ENCODE measurements around the gene IFT122. TPM values are rescaled to one million over a fixed set of nuclear protein-coding genes. Genes with fewer than 3 reads are reported as not detected.
A peak's percentile ranks its signal among the peaks of the same experiment; 100 is the strongest.
"Not testable (repeated sequence)": the region's sequence is repeated elsewhere in the genome, so short reads cannot be mapped to it uniquely, and the experiment has no call there.

The IFT122 gene
- total RNA-seq, 1 donor from 2014 or later: 42.3 TPM

DNA sequence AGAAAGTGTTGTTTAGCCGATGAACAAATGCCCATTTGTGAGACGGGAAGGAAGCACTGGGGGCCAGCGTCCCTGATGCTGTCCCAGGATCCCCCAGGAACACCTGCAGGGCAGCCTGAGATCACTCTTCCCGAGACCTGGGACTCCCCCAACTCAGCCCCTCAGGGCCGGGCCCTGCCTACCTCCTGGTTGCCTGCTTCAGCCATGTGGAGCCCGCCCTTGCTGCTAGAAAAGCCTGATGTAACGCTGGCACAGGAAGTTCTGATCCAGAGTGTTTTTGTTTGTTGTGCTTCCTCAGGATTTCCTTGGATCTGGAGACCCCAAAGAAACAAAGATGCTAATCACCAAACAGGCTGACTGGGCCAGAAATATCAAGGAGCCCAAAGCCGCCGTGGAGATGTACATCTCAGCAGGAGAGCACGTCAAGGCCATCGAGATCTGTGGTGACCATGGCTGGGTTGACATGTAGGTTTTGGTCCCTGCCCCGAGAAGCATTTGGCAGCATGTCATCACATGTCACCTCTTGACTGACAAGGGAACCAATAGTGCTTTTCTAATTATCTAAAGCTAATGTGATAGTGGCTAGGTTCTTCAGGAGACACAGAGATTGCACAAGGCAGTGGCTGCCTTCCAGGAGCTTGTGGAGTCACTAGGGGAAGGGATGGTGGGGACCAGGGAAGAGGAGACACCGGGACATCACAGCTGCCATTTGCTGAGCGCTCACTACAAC, 59.7 kb downstream of the IFT122 start:
- not testable (repeated sequence) for H3K4me3 ChIP-seq (ENCODE audit: low read length in 3 of 3); H3K9me3 ChIP-seq (ENCODE audit: control insufficient read depth in 3 of 3, low read length in 3 of 3); H3K27me3 ChIP-seq (ENCODE audit: control insufficient read depth in 3 of 3, insufficient read depth in 3 of 3, low read length in 3 of 3); H3K9ac ChIP-seq (ENCODE audit: low read depth in 1 of 3, low read length in 3 of 3)
- Histone ChIP-seq H3K36me3 (ENCODE audit: control insufficient read depth in 3 of 3, insufficient read depth in 3 of 3, low read length in 3 of 3) (peaks cover 0 to 20% (median 5%) of the 10 kb centered on the region in 3 donors), H3K27ac (ENCODE audit: low read depth, low read length) (peak overlapping the region; percentile 13), H3K4me1 (ENCODE audit: control insufficient read depth in 3 of 3, insufficient read depth in 3 of 3, low read length in 3 of 3) (peaks cover 27 to 42% (median 33%) of the 10 kb centered on the region in 3 donors)

DNA sequence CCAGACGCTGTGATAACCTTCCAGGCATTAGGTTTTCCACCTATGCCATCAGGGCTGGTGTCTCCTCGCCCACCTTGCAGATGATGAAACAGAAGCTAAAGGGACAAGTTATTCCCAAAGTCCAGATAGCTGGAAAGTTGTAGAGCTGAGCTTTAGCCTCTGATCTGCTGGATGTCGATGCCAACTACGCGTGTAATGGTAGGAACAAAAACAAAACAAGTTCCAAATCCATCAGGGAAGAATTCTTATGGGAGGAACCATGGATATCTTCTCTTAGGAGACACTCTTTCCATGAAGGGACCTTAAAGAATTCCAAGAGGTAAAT, 60.3 kb downstream of the IFT122 start:
- H3K9ac ChIP-seq (ENCODE audit: low read depth in 1 of 3, low read length in 3 of 3): no peak overlapping the region
- H3K36me3 ChIP-seq (ENCODE audit: control insufficient read depth in 3 of 3, insufficient read depth in 3 of 3, low read length in 3 of 3): peaks cover 0 to 20% (median 5%) of the 10 kb centered on the region in 3 donors
- no peaks in the 10 kb centered on the region for H3K27me3 ChIP-seq (ENCODE audit: control insufficient read depth in 3 of 3, insufficient read depth in 3 of 3, low read length in 3 of 3)
- no peak overlapping the region for H3K4me3 ChIP-seq (ENCODE audit: low read length in 3 of 3)
- H3K4me1 ChIP-seq (ENCODE audit: control insufficient read depth in 3 of 3, insufficient read depth in 3 of 3, low read length in 3 of 3): peaks cover 32 to 47% (median 39%) of the 10 kb centered on the region in 3 donors
- H3K9me3 ChIP-seq (ENCODE audit: control insufficient read depth in 3 of 3, low read length in 3 of 3): no peaks in the 10 kb centered on the region
- H3K27ac ChIP-seq (ENCODE audit: low read depth, low read length): peak overlapping the region; percentile 13

DNA sequence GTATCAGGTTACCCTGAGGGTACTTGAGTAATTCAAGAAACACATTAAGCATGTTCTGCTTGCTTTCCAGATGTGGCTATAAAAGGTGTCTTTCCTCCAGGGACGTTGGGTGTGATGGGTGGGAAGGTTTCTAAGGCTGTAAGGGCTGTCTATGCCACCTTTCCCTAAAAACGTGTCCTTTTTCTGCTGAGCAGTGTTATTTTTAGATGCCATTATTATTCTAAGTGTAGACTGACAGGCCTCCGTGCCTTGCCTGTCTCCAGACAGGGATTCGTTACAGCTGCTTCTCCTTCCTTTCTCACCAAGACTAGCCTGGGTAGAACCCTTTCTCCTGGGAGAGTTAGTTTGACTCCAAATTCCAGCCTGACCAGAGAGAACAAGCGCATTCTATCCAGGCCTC, 61.6 kb downstream of the IFT122 start:
- no peaks in the 10 kb centered on the region for H3K9me3 ChIP-seq (ENCODE audit: control insufficient read depth in 3 of 3, low read length in 3 of 3)
- no peak overlapping the region for H3K27ac ChIP-seq (ENCODE audit: low read depth, low read length)
- H3K9ac ChIP-seq (ENCODE audit: low read depth in 1 of 3, low read length in 3 of 3): no peak overlapping the region
- H3K4me3 ChIP-seq (ENCODE audit: low read length in 3 of 3): no peak overlapping the region
- H3K27me3 ChIP-seq (ENCODE audit: control insufficient read depth in 3 of 3, insufficient read depth in 3 of 3, low read length in 3 of 3): no peaks in the 10 kb centered on the region
- peaks cover 0 to 20% (median 5%) of the 10 kb centered on the region in 3 donors for H3K36me3 ChIP-seq (ENCODE audit: control insufficient read depth in 3 of 3, insufficient read depth in 3 of 3, low read length in 3 of 3)
- peaks cover 44 to 57% (median 52%) of the 10 kb centered on the region in 3 donors for H3K4me1 ChIP-seq (ENCODE audit: control insufficient read depth in 3 of 3, insufficient read depth in 3 of 3, low read length in 3 of 3)

DNA sequence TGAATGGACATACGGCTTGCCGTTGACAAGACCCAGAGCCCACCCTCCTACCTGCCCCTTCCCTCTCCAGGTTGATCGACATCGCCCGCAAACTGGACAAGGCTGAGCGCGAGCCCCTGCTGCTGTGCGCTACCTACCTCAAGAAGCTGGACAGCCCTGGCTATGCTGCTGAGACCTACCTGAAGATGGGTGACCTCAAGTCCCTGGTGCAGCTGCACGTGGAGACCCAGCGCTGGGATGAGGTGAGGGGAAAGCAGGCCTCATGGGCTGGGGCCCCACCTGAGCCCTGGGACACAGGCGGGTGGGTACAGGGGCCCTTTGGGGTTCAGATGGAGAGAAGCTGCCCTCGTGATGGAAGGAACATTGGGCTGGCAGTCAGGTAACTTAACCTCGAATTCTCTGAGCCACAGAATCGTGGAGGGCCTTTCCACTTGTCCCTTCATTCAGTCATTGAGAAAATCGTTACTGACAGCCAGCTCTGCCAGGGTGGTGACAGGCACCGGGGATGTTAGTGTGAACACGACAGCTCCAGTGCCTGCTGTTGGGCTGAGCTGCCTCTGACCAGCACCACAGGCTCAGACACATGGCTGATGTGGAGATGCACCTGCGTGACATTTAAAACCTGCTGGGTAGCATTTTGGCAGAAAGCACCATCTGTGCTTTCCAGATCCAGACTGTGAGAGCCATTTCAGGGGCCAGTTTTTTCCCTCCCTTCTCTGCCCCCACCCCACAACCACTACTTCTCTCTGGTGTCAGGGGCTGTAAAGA, 62.8 kb downstream of the IFT122 start:
- no peaks in the 10 kb centered on the region for H3K27me3 ChIP-seq (ENCODE audit: control insufficient read depth in 3 of 3, insufficient read depth in 3 of 3, low read length in 3 of 3)
- peaks cover 55 to 67% (median 64%) of the 10 kb centered on the region in 3 donors for H3K4me1 ChIP-seq (ENCODE audit: control insufficient read depth in 3 of 3, insufficient read depth in 3 of 3, low read length in 3 of 3)
- H3K9me3 ChIP-seq (ENCODE audit: control insufficient read depth in 3 of 3, low read length in 3 of 3): no peaks in the 10 kb centered on the region
- peaks cover 0 to 20% (median 5%) of the 10 kb centered on the region in 3 donors for H3K36me3 ChIP-seq (ENCODE audit: control insufficient read depth in 3 of 3, insufficient read depth in 3 of 3, low read length in 3 of 3)
- no peak overlapping the region for H3K4me3 ChIP-seq (ENCODE audit: low read length in 3 of 3)
- H3K27ac ChIP-seq (ENCODE audit: low read depth, low read length): peak overlapping the region; percentile 8
- H3K9ac ChIP-seq (ENCODE audit: low read depth in 1 of 3, low read length in 3 of 3): peak overlapping the region in 1 of 3 donors; percentile 9

DNA sequence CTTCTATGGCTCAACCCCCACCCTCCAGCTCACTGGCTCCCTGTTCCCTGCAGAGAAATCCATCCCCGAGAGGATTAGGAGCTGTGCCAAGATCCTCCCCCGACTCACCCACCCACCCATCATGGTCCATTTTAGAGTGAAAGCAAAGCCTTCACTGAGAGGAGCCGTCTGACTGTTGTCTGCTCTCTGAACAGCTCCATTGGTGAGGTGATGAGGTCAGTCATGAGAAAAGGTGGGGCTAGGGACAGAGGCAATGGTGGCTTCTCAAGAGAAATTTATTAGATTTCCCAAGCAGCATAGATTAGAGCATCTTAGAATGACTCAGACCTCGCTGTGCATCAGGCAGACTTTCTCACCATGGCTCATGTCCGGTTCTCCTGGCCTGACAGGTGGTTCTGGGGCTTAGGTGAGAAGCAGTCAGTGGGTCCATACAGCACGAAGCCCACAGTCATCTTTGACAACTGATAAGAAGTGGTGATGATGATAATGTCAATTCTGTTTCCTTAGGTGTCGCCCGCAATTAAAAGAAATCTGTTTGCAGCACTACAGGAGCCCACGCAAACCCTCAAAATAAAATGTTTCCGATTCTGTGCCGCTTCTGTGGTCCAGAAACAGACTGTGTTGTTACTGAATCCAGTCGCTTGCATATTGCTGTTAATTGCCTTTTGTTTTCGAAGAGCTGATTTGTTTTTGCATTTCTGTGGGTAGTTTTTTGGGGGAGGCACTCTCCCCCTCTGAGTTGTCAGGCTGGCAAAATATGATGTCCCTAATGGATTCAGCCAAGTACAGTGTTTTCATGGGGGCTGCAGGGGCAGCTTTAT, 63.7 kb downstream of the IFT122 start:
- no peaks in the 10 kb centered on the region for H3K9me3 ChIP-seq (ENCODE audit: control insufficient read depth in 3 of 3, low read length in 3 of 3)
- H3K9ac ChIP-seq (ENCODE audit: low read depth in 1 of 3, low read length in 3 of 3): no peak overlapping the region
- H3K27me3 ChIP-seq (ENCODE audit: control insufficient read depth in 3 of 3, insufficient read depth in 3 of 3, low read length in 3 of 3): no peaks in the 10 kb centered on the region
- peaks cover 0 to 20% (median 5%) of the 10 kb centered on the region in 3 donors for H3K36me3 ChIP-seq (ENCODE audit: control insufficient read depth in 3 of 3, insufficient read depth in 3 of 3, low read length in 3 of 3)
- no peak overlapping the region for H3K4me3 ChIP-seq (ENCODE audit: low read length in 3 of 3)
- peaks cover 57 to 67% (median 65%) of the 10 kb centered on the region in 3 donors for H3K4me1 ChIP-seq (ENCODE audit: control insufficient read depth in 3 of 3, insufficient read depth in 3 of 3, low read length in 3 of 3)
- peak overlapping the region; percentile 64 for H3K27ac ChIP-seq (ENCODE audit: low read depth, low read length)

DNA sequence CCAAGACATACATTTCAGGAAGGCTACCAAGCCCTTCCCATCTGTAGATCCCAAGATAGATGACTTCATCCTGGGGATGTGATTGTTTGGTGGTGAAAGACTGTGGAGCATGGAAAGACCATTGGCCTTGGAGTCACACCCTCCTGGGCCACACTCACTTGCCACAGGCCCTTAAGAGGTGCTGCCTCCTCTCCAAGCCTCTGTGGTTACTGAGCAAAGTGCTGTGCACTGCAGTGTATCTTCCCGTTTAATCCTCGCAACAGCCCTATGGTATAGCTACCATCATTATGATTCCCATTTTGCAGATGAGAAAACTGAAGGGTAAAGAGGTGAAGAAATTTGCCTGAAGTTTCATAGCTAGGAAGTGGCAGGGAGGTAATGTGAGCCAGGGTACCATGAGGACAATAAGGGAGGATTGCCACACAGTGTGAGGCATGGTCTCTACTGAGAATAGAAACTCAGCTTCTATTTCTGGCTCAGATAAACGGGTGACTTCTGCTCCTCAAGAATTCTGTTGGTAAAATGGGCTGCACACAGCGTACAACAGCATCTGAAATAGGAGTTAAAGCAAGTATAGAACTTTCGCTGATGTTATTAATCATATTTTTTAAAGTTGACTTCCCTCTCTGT, 64.6 kb downstream of the IFT122 start:
- H3K27me3 ChIP-seq (ENCODE audit: control insufficient read depth in 3 of 3, insufficient read depth in 3 of 3, low read length in 3 of 3): no peaks in the 10 kb centered on the region
- H3K36me3 ChIP-seq (ENCODE audit: control insufficient read depth in 3 of 3, insufficient read depth in 3 of 3, low read length in 3 of 3): peaks cover 0 to 20% (median 5%) of the 10 kb centered on the region in 3 donors
- H3K27ac ChIP-seq (ENCODE audit: low read depth, low read length): peak overlapping the region; percentile 64
- no peak overlapping the region for H3K4me3 ChIP-seq (ENCODE audit: low read length in 3 of 3)
- no peaks in the 10 kb centered on the region for H3K9me3 ChIP-seq (ENCODE audit: control insufficient read depth in 3 of 3, low read length in 3 of 3)
- peaks cover 57 to 64% (median 60%) of the 10 kb centered on the region in 3 donors for H3K4me1 ChIP-seq (ENCODE audit: control insufficient read depth in 3 of 3, insufficient read depth in 3 of 3, low read length in 3 of 3)
- H3K9ac ChIP-seq (ENCODE audit: low read depth in 1 of 3, low read length in 3 of 3): no peak overlapping the region

DNA sequence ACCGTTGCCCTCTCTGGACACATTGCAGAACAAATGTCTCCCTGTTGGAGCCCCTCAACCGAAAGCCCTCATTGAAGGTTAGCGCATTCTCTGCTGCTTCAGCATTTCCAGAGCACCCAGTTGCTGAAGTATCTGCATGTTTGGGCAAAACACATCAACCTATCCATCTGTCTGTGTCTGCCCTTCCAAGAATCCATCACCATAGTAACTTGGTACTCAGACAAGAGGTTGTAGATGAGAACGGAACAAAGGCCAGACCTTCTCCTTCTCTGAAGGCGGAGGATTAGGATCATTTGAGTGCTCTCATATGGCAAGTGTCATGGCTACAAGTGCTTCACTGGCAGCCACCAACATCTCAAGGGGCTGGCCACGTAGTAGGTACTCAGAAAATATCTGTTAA, 65.3 kb downstream of the IFT122 start:
- peaks cover 60 to 61% (median 61%) of the 10 kb centered on the region in 3 donors for H3K4me1 ChIP-seq (ENCODE audit: control insufficient read depth in 3 of 3, insufficient read depth in 3 of 3, low read length in 3 of 3)
- H3K27ac ChIP-seq (ENCODE audit: low read depth, low read length): peak overlapping the region; percentile 64

DNA sequence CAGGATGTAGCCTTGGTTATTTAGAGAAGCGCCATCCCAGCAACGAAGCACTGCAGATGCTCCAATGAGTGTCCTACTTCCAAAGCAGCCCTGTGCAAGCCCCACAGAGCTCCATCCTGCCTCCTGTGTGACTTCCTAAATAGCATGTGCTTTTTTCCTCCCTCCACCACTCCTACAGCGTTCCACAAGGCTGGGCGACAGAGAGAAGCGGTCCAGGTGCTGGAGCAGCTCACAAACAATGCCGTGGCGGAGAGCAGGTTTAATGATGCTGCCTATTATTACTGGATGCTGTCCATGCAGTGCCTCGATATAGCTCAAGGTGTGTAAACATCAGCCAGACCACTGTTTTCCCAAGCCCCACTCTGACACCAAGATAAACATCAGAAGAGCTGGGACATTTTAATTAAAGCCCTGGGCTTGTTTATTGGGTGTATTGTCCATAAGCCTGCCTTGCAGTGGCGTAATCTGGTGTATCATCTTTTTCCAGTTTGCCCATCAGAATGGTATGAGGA, 66.3 kb downstream of the IFT122 start:
- peaks cover 0 to 12% (median 2%) of the 10 kb centered on the region in 3 donors for H3K36me3 ChIP-seq (ENCODE audit: control insufficient read depth in 3 of 3, insufficient read depth in 3 of 3, low read length in 3 of 3)
- H3K27ac ChIP-seq (ENCODE audit: low read depth, low read length): no peak overlapping the region
- H3K27me3 ChIP-seq (ENCODE audit: control insufficient read depth in 3 of 3, insufficient read depth in 3 of 3, low read length in 3 of 3): no peaks in the 10 kb centered on the region
- H3K4me3 ChIP-seq (ENCODE audit: low read length in 3 of 3): no peak overlapping the region
- H3K4me1 ChIP-seq (ENCODE audit: control insufficient read depth in 3 of 3, insufficient read depth in 3 of 3, low read length in 3 of 3): peaks cover 54 to 61% (median 60%) of the 10 kb centered on the region in 3 donors
- no peak overlapping the region for H3K9ac ChIP-seq (ENCODE audit: low read depth in 1 of 3, low read length in 3 of 3)
- H3K9me3 ChIP-seq (ENCODE audit: control insufficient read depth in 3 of 3, low read length in 3 of 3): no peaks in the 10 kb centered on the region

More for the DNA sequence above, 65.3 kb downstream of the IFT122 start:
- no peak overlapping the region for H3K4me3 ChIP-seq (ENCODE audit: low read length in 3 of 3)
- H3K27me3 ChIP-seq (ENCODE audit: control insufficient read depth in 3 of 3, insufficient read depth in 3 of 3, low read length in 3 of 3): no peaks in the 10 kb centered on the region
- H3K9me3 ChIP-seq (ENCODE audit: control insufficient read depth in 3 of 3, low read length in 3 of 3): no peaks in the 10 kb centered on the region
- H3K9ac ChIP-seq (ENCODE audit: low read depth in 1 of 3, low read length in 3 of 3): no peak overlapping the region
- peaks cover 0 to 16% (median 2%) of the 10 kb centered on the region in 3 donors for H3K36me3 ChIP-seq (ENCODE audit: control insufficient read depth in 3 of 3, insufficient read depth in 3 of 3, low read length in 3 of 3)

DNA sequence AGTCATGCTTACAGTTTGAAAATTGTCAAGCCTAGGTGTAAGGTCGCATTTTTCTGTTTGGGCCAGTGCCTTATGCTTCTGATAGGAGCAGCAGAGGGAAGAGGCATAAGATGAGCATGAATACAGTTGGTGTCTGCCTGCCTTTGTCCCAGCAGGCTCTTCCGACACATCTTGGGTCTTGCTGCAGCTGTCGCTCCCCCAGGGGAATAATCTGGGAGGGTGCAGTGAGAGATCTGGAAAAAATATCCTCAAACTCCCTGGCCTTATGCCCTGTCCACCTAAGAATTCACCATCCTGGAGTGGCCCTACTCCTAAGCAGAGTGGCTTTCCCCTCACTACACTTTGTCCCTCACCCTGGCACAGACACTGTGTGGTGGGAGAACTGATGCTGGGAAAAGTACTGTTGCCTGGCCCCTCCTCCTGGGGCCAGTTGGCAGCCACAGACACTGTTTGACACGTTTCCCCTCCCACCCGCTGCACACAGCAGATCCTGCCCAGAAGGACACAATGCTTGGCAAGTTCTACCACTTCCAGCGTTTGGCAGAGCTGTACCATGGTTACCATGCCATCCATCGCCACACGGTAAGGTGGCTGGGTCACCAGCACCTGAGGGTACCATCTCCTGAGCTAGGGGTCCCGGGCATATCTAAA, 67.3 kb downstream of the IFT122 start:
- Histone ChIP-seq H3K27me3 (ENCODE audit: control insufficient read depth in 3 of 3, insufficient read depth in 3 of 3, low read length in 3 of 3) (no peaks in the 10 kb centered on the region), H3K36me3 (ENCODE audit: control insufficient read depth in 3 of 3, insufficient read depth in 3 of 3, low read length in 3 of 3) (peaks cover 0 to 15% (median 0%) of the 10 kb centered on the region in 3 donors), H3K9me3 (ENCODE audit: control insufficient read depth in 3 of 3, low read length in 3 of 3) (no peaks in the 10 kb centered on the region), H3K9ac (ENCODE audit: low read depth in 1 of 3, low read length in 3 of 3) (no peak overlapping the region), H3K27ac (ENCODE audit: low read depth, low read length) (peak overlapping the region; percentile 5), H3K4me1 (ENCODE audit: control insufficient read depth in 3 of 3, insufficient read depth in 3 of 3, low read length in 3 of 3) (peaks cover 47 to 56% (median 52%) of the 10 kb centered on the region in 3 donors), H3K4me3 (ENCODE audit: low read length in 3 of 3) (no peak overlapping the region)
